Fibroblast of mammary gland (primary cell): ENCODE data around the gene SENP3.
A peak's percentile ranks its signal among the peaks of the same experiment; 100 is the strongest.

ENCODE experiments used
- DNase-seq: peaks from one replicate; pipeline ENCODE4 v3.0.0-alpha.2; 2010; ENCODE audit warnings: low read depth
- H3K4me3 ChIP-seq: 2 replicates; pipeline ENCODE4 v1.5.1; 2011; ENCODE audit warnings: low read depth, mild to moderate bottlenecking, low read length, moderate library complexity; ENCODE audit not compliant: control insufficient read depth
- TF ChIP-seq, protein P1 (sequence below): conservative IDR thresholded peaks from 2 replicates; pipeline ENCODE4 v1.5.1; 2011; ENCODE audit warnings: low read depth, low read length, inconsistent platforms; ENCODE audit not compliant: control insufficient read depth, insufficient read depth

Gene SENP3

DNA sequence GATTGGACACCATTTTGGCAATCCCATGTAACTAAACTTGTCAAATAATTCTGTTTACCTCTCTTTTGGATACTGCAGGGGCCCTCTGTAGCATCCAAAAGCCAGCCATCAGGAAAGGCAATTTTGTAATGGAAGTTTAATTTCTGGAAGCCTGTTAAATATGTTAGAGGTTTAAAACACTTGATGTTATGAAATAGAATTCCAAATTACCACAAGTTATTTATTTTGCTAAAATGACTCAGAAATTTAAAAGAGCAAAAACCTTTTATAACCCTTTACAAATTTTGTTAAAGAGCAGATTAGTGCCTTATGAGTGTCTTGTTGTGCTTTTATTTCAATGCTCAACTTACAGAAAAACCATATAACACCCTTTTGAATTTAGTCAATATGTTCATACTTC is 32.9 kb upstream of the SENP3 start:
- TF ChIP-seq, protein P1, sequence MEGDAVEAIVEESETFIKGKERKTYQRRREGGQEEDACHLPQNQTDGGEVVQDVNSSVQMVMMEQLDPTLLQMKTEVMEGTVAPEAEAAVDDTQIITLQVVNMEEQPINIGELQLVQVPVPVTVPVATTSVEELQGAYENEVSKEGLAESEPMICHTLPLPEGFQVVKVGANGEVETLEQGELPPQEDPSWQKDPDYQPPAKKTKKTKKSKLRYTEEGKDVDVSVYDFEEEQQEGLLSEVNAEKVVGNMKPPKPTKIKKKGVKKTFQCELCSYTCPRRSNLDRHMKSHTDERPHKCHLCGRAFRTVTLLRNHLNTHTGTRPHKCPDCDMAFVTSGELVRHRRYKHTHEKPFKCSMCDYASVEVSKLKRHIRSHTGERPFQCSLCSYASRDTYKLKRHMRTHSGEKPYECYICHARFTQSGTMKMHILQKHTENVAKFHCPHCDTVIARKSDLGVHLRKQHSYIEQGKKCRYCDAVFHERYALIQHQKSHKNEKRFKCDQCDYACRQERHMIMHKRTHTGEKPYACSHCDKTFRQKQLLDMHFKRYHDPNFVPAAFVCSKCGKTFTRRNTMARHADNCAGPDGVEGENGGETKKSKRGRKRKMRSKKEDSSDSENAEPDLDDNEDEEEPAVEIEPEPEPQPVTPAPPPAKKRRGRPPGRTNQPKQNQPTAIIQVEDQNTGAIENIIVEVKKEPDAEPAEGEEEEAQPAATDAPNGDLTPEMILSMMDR: no peak
- no peak overlapping the region for H3K4me3 ChIP-seq
- DNase-seq: no peak

- H3K4me3 ChIP-seq: no peak overlapping the region
- TF ChIP-seq, protein P1: no peak
- DNase-seq: no peak
Observed at GRCh38 chr17:7530023-7530900, 31.5 kb upstream of the SENP3 start.

DNA sequence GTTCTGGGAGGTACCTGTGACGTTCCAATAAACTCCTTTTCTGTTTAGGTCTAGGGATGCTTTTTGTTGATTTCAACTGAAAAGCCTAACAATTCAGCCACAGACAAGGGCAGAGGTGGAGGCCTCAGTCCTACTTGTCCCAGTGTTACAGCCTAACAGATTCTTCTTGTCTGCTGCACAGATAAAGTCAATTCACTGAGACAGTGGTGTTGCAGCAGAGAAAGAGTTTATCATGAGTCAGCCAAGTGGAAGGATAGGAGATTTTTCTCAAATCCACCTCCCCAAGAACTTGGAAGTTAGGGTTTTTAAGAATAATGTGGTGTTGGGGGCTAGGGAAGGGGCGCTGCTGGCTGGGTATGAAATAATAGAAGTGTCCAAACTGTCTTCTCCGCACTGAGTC is 23.7 kb upstream of the SENP3 start:
- no peak for DNase-seq
- no peak overlapping the region for H3K4me3 ChIP-seq
- TF ChIP-seq, protein P1: no peak

- TF ChIP-seq, protein P1: no peak
- peak; percentile 28 for DNase-seq
- H3K4me3 ChIP-seq: no peak overlapping the region
Observed at GRCh38 chr17:7538891-7539545, 22.7 kb upstream of the SENP3 start.

DNA sequence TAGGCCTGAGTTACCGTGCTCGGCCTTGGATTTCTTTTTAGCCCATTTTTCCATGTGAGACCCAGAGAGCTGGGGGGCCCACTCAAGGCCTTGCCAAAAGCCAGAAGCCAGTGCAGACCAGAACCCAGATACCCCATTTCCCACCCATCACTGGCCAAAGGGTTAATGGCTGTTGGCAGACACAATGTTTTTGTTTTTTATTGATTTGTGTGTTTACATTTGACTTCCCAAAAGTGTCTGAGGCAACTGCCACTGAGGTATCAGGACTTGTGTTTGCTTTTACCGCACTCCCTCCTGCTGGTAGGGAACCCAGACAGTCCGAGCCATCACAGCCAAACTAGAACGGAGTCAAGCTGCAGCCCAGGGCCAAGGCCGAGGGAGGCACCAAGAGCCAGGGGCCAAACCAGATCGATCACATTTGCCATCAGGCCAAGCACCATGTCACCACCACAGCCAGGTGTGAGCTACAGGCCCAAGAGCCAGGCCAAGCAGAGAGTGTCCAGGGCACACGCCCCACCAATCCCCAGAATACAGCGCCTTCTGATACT is 20.6 kb upstream of the SENP3 start:
- no peak overlapping the region for H3K4me3 ChIP-seq
- no peak for DNase-seq
- TF ChIP-seq, protein P1: no peak

DNA sequence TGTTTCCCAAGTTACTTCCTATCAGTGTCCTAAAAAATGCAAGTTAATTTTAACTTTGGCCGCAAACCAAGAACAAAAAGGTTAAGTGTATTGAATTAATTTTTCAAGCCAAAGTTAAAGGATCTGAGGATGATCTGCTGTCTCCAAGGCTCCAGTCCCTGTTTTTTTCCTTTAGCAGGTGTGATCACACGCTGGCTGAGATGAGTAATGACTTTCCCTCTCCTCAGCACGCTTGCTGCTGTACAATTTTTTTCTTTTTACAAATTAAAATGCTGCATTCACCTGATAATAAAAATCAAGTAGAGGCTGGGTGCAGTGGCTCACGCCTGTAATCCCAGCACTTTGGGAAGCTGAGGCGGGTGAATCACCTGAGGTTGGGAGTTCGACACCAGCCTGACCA is 16.8 kb upstream of the SENP3 start:
- H3K4me3 ChIP-seq: no peak overlapping the region
- TF ChIP-seq, protein P1: no peak
- no peak for DNase-seq
